ENCODE data around the gene NTN4.
"Not testable (repeated sequence)": the region's sequence is repeated elsewhere in the genome, so short reads cannot be mapped to it uniquely, and the experiment has no call there.

Gene NTN4

DNA sequence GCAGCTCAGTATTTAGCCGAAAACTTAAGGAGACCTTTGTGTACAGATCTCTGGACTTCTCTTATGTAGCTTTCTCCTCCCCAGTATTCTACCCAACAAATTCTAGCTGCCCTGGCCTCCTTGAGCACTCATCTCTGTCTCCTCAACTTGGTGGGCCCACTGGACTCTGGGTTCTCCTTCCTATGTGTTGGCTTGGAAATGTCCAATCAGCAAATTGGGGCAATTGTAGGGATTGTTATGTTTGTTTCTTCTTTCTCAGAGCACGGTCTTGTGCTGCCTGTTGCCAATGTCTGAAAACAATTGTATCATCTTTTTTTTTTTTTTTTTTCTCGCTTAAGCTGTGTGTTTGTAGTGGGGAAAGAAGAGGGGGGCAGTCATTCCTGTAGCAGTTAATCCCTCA, 30.2 kb downstream of the NTN4 start:
- no peak for TF ChIP-seq ZFX (IDR thresholded peaks at IDR 0.05)
- TF ChIP-seq, protein P1, sequence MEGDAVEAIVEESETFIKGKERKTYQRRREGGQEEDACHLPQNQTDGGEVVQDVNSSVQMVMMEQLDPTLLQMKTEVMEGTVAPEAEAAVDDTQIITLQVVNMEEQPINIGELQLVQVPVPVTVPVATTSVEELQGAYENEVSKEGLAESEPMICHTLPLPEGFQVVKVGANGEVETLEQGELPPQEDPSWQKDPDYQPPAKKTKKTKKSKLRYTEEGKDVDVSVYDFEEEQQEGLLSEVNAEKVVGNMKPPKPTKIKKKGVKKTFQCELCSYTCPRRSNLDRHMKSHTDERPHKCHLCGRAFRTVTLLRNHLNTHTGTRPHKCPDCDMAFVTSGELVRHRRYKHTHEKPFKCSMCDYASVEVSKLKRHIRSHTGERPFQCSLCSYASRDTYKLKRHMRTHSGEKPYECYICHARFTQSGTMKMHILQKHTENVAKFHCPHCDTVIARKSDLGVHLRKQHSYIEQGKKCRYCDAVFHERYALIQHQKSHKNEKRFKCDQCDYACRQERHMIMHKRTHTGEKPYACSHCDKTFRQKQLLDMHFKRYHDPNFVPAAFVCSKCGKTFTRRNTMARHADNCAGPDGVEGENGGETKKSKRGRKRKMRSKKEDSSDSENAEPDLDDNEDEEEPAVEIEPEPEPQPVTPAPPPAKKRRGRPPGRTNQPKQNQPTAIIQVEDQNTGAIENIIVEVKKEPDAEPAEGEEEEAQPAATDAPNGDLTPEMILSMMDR (conservative IDR thresholded peaks at IDR 0.05) = no peak
- H3K27ac ChIP-seq = no peak overlapping the region

DNA sequence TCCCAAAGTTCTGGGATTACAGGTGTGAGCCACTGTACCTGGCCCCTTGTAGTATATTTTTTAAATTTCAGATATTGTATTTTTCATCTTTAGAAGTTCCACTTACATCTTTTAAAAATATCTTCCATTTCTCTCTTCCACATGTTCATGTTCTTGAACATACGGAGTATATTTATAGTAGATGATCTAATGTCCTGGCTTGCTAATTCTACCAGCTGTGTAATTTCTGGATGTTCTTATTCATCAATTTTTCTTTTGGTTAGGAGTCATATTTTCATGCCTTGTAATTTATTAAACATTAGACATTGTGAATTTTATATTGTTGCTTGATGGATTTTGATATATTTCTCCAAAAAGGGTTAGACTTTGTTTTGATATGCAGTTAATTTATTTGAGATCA, 30.8 kb downstream of the NTN4 start:
- no peak overlapping the region for H3K27ac ChIP-seq
- TF ChIP-seq ZFX (IDR thresholded peaks at IDR 0.05) = no peak
- TF ChIP-seq, protein P1 (conservative IDR thresholded peaks at IDR 0.05) = no peak

DNA sequence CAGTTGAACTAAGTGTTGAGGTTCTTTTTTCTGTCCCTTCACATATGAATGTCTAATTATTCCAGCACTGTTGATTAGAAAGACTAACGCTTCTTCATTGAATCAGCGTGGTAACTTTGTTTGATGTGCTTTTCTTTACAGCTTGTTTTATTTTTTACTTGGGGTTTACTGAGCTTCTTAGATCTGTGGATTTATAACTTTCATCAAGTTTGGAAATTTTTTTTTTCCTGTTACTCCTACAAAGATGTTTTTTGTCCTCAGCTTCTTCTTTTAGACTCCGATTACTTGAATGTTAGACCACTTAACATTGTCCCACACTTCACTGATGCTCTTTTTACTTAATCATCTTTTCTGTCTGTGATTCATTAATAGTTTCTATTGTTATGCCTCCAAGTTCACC, 31.5 kb downstream of the NTN4 start:
- TF ChIP-seq, protein P1 (conservative IDR thresholded peaks at IDR 0.05) = no peak
- TF ChIP-seq ZFX (IDR thresholded peaks at IDR 0.05) = no peak

DNA sequence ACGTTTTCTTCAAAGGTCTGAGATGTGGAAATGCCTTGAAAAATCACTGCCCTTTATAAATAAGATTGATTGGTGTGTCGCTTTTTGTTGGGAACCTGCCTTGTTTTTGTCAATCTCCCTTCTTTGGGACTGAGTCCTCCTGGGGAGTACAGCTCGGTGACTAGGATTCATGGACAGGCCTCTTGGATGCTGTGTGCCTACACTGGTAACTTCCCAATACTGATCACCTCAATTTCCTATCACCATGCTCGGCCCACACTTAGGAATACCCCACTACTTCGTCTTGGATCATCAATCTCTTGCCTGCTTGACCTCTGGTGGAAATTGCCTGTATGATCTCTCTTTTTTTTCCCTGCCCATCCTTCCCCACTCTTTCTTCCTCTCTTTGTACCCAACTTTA, 34.2 kb downstream of the NTN4 start:
- no peak overlapping the region for H3K27ac ChIP-seq
- TF ChIP-seq, protein P1 (conservative IDR thresholded peaks at IDR 0.05) = no peak
- no peak for TF ChIP-seq ZFX (IDR thresholded peaks at IDR 0.05)

More for the DNA sequence above, 31.5 kb downstream of the NTN4 start:
- no peak overlapping the region for H3K27ac ChIP-seq

DNA sequence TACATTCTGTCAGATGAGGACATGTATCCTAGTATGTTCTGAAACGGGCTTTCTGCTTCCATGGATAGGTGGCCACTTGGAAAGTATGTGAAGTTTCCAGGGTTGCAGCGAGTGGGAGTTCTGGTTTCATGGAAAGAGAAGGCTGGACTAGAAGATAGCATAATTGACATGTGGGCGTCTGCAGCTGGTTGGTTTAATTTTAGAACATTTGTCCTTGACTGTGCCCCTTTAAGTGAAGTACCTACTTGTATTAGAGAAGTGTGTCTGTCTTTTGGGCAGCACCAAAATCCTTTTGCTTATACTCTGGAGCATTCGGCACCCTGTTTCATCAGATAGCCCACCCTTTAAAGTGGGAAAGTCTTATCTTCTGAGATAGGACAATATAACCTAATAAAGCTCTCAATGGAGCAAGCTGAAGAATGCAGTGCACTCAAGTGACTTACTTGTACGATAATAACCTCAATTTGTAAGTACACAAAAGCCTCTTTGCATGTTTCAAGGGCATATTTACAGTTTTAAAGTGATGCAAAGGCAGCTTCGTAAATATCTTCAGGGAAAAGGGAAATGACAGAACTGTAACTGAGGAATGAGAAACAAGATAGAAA, 35.2 kb downstream of the NTN4 start:
- no peak overlapping the region for H3K27ac ChIP-seq
- TF ChIP-seq, protein P1 (conservative IDR thresholded peaks at IDR 0.05) = no peak
- TF ChIP-seq ZFX (IDR thresholded peaks at IDR 0.05) = no peak

DNA sequence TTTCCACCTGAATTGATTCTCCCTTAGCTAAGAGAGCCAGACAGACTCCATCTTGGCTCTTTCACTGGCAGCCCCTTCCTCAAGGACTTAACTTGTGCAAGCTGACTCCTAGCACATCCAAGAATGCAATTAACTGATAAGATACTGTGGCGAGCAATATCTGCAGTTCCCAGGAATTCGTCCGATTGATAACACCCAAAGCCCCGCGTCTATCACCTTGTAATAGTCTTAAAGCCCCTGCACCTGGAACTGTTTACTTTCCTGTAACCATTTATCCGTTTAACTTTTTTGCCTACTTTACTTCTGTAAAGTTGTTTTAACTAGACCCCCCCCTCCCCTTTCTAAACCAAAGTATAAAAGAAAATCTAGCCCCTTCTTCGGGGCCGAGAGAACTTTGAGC, 44.5 kb downstream of the NTN4 start:
- not testable (repeated sequence) for H3K27ac ChIP-seq

DNA sequence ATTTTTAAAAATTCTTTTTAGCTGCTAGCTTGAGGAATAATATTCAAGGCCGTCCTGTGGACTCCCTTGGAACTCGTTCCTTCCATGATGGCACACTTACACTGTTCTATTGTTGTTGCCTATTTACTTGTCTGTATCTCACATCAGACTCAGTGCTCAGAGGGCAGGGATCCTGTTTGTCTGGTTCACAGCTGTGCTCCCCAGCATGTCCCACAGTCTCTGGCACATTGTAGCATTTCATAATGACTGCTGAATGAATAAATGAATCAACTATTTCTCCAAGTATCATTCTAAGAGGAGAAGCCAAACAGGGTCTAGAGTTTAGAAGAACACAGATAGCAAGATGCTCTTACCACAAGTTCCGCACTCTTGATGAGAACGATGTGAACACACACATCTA, 48.0 kb downstream of the NTN4 start:
- no peak for TF ChIP-seq ZFX (IDR thresholded peaks at IDR 0.05)
- TF ChIP-seq, protein P1 (conservative IDR thresholded peaks at IDR 0.05) = no peak
- no peak overlapping the region for H3K27ac ChIP-seq

DNA sequence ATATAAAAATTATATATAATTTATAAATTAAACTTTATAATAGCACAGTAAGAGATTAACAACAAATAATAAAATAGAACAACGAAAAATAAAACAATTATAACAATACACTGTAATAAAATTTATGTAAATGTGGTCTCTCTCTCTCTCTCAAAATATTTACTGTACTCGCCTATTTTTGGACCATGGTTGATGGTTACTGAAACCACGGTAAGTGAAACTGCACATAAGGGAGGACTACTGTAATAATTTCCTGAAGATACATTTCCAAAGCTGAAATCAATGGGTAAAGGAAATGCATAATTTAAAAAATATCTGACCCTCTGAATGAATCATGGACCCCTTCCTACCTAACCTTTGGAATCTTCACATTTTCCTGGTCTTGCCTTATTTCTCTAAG, 48.9 kb downstream of the NTN4 start:
- TF ChIP-seq ZFX (IDR thresholded peaks at IDR 0.05) = no peak
- TF ChIP-seq, protein P1 (conservative IDR thresholded peaks at IDR 0.05) = no peak
- H3K27ac ChIP-seq = no peak overlapping the region
